HG03064 (cell line): ENCODE data around the gene DNAH7.

Experiments used
- ATAC-seq: cut with Tn5 transposase; IDR thresholded peaks from one replicate; pipeline ENCODE4 v1.9.1; 2021; ENCODE audit warnings: low read depth; ENCODE audit not compliant: unreplicated experiment

DNAH7 gene

DNA sequence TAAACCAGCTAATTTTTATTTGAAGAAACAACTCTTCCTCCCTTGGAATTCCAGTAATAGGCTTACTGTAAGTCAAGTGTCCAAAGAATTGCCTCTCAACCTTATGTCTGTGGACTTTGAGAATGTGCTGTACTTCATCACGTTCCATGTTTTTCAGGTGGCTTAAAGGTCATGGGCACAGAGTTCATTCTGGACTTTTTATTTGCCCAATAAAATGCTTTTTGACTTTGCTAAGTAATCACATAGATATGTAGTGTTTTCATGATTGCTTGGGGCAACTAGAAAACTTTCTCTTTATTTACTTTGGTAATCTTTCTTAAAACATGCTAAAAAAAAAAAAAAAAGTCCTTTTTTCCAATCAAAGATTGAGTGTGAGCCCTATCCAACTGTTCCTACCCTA, 10.4 kb upstream of the DNAH7 start:
- ATAC-seq: no peak

DNA sequence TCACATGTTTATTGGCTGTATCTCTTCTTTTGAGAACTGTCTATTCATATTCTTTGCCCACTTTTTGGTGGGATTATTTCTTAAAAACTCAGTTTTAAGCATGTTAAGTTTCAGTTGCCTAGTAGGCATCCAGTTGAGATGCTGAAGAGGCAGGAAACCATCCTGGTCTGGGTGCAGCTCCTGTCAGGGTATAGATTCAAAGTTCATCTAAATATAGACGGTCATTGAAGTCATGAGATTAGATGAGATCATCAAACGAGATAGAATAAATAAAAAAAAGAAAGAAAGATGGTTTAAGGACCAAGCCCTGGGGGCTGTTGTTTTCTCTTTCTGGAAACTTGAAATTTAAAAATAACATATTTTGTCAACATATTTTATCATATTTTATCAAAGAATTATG, 9.2 kb upstream of the DNAH7 start:
- ATAC-seq: no peak

DNA sequence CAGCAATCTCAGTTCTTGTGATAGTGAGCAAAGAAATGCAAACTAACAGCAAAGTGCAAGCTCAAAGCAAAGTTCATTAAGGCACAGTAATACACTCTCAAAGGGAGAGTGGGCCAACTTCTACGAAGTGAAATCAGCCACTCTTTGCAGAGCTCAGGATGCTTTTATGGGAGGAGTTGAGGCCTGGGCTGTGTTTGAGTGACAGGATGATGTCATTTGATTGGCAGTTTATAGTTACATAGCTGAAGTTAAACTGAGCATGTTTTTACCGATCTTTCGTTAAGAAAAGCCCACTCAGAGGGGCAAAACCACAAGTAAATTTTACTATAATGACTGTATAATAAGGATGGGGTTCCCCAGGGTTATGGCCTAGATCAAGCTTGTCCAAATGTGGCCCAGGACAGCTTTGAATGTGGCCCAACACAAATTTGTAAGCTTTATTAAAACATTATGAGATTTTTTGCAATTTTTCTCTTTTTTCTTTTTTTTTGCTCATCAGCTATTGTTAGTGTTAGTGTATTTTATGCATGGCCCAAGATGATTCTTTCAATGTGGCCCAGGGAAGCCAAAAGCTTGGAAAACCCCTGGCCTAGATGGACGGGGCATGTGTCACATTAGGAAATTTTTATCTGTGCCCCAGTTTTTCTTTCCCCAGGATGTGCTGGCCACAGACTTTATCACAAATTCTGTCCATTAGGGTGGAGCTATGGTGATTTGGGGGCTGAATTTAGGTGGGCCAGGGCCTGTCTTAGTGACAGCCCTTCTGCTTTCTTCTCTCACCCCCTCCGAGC, 8.3 kb upstream of the DNAH7 start:
- ATAC-seq: no peak

DNA sequence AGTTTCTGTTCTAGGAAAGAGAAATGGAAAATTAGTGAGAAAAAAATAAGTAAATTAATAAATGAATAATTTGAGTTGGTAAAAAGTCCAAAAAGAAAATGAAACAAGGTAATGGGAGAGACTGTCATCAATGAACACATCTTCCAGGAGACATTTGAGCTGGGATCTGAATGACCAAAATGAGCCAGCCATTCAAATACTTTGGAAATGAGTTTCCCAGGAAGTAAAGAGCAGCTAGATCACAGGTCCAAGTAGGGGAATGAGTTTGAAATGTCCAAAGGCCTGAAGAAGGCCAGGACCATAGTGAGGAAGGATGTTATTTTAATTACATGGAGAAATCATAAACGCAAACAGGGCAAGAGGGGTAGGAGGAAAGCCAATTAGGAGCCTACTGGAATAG, 6.6 kb upstream of the DNAH7 start:
- ATAC-seq: no peak

DNA sequence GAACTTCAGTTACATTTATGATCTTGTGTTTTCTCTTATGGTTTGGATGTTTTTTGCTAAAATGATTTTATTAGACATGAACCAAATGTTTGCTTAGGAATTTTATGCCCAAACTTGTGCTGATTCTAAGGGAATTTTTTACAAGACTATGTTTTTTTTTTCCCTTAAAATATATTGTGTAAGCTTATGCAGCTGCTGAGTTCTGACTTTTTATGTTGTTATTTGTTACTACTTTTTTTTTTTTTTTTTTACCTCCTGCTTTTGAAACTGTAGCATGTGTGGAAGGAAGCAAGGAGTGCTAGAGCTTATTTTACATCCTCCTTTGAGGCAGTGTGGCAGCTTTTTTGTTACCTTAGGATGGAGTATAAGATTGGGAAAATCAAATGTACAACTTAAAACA, 6.0 kb upstream of the DNAH7 start:
- no peak for ATAC-seq

DNA sequence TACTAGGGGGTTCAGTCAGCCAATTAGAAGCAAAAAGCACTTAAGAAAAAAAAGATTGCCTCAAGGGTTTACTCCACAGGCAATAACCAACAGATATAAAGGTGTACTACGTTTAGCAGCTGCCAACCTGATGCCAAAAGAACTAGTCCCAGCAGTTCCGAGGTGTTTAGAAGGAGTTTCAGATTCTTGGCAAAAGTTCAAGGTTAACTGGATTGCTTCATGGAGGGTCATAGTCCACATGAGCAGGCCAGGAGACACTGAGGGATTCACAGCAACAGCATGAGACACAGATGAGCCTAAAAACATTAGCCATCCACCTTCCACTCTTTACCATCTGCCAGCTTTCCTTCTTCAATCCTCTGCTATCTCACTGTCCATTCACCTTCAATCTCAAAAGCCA, 4.9 kb upstream of the DNAH7 start:
- ATAC-seq: no peak

DNA sequence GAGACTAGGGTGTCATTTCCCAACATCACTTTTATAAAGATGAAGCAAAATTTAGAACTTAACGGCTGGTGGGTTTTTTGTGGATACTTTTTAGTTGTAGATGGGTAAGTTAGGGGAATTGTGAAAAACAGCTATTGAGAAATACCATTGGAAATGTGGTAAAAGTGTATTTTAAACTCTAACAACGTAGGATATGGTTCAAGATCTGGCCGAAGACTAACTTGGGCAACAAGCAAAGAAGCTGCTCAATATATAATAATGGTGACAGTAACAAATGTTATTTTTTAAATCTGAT, 1.6 kb downstream of the DNAH7 start:
- no peak for ATAC-seq

DNA sequence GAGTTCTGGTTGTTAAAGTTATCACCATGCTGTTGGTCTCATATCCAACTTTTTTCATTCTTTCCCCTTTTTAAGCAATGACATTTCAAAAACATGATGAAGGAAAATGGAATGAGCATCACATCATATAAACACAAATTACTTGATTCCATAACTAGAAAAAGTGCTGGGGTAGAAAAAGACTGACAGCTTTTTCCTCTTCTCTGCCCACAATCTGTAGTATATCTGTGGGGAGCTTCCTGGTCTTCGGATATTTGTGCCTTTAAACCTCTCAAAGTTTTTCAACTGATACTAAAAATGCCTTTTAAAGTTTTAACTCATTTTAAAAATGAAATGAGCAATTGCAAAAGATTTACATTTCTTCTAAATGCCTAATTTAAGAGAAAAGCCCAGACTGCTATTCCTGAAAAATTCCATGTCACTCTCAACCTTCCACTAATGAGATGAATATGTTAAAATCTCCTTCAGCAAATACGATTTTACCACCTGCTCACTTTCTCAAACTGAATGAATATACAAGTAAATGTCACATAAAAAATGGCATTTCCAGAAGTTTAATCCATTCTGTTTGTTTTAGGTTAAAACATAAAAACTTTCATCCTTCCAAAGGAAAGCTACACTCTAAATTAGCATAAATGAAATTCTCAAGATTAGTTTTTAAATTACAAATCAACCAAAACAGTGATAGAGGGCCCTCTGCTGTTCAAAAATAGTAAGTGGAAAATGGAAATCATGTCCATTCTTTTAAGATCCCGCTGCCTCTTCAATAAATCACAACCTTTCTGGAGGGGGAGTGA, 2.1 kb downstream of the DNAH7 start:
- ATAC-seq: no peak

DNA sequence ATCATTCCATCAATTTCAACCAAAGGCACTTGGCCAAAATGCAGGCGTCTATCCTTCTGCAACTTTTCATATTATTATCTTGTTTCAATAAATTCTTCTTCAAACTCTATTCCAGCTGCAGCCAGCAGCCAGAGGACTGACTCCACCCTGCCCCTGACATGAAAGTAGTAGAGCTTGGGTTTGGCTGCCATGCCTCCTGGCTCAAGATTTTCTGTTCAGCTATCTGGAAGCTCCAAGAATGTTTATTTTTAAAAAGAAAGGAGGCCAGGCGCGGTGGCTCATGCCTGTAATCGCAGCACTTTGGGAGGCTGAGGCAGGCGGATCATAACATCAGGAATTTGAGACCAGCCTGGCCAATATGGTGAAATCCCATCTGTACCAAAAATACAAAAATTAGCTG, 4.9 kb downstream of the DNAH7 start:
- no peak for ATAC-seq

DNA sequence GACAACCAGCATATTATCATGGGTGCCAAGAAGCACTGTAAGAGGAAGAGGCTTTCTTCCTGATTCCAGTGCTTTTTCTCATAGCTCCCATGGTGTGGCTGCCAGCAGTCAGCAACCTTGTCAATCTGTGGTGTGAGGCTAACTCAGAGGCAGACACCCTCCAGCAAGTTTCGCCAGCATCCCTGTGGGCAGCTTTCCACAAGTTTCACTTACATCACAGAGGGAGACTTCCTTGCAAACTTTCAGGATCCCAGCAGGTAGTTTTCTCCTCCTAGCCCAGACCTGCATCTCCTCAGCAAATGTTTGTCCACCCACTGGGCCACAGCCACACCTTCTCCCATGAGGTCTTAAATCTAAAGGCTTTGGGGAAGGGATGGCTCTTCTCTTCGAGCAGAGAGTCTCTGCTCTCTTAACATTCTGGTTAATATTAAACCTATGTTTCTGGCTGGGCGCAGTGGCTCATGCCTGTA, 9.1 kb downstream of the DNAH7 start:
- no peak for ATAC-seq

DNA sequence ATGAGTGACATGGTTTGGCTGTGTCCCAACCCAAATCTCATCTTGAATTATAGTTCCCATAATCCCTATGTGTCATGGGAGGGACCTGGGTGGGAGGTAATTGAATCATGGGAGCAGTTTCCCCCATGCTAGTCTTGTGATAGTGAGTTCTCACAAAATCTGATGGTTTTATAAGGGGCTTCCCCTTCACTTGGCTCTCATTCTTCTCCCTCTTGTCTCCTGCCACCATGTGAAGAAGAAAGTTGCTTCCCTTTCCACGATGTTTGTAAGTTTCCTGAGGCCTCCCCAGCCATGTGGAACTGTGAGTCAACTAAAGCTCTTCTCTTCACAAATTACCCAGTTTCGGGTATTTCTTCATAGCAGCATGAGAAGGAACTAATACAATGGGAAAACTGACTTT, 14.0 kb downstream of the DNAH7 start:
- ATAC-seq: no peak

DNA sequence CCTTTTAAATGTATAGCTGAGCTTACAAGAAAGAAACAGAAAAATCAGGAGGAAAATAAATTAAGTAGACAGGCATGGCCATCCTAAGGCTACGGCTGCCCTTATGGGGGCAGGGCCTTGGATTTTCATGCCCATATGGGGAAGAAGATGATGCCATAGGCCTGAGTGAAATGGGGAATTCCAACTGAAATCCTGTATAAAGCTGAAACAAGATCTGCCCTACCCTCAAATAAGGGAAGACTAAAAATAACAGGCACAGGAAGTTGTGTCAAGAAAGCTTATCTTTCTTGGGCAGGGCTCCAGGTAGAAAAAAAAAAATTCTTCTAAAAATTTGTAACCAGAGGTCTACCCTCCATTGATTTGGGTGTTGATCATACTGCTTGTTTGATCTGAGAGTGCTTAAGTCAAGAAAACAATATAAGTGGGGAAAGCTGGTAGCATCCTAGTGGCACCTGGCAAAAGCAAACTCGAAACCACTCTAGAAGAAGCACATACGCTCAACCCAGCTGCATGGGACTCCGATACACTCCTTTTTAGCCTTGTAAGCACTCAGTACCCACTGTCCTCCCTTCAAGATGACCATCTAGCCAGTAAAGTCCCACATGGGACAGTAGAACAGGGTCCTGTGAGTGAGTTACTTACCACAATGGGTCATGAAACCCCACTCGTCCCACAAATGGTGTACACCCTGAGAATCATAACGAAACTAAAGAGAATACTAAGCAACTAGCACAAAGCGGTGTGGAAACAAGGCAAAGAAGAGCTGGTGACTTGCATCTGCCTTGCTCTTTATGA, 22.3 kb downstream of the DNAH7 start:
- ATAC-seq: peak; percentile 74

DNA sequence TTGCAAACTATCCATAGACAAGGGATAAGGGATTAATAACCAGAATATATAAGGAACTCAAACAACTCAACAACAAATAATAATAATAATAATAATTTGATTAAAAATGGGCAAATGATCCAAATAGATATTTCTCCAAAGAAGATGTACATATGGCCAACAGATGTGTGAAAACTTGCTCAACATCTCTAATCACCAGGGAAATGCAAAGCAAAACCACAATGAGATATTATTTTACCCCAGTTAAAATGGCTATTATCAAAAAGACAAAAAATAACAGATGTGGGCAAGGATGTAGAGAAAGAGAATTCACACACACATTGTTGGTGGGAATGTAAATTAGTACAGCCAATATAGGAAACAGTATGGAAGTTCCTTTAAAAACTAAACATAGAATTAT, 26.9 kb downstream of the DNAH7 start:
- no peak for ATAC-seq

DNA sequence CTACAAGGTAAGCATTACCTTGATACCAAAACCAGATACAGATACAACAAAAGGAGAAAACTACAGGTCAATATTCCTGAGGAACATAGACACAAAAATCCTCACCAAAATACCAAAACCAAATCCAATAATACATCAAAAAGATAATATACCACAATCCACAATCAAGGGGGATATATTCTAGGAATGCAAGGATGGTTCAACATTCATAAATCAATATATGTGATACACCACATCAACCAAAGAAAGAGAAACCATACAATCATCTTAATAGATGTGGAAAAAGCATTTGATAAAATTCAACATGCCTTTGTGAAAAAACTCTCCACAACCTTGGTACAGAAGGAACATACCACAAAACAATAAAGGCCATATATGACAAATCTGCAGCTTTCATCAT, 28.4 kb downstream of the DNAH7 start:
- no peak for ATAC-seq

DNA sequence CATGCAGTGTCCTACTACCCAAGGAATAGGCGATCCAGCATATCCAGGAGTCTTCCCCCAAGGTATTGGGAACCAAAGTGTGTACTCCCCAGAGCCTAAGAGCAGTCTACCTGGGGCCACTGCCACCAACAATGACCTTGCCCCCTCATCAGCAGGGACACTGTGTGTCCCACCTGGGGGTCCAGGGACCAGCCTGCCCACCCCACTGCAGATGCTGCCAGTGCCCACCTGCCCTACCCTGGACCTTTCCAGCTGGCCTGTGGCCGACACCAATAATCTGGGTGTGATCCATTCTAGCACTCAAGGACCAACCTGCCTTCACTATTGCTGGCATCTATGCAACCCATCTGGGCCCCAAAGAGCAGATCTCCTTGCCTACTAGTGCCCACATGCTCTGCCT, 32.2 kb downstream of the DNAH7 start:
- ATAC-seq: no peak

DNA sequence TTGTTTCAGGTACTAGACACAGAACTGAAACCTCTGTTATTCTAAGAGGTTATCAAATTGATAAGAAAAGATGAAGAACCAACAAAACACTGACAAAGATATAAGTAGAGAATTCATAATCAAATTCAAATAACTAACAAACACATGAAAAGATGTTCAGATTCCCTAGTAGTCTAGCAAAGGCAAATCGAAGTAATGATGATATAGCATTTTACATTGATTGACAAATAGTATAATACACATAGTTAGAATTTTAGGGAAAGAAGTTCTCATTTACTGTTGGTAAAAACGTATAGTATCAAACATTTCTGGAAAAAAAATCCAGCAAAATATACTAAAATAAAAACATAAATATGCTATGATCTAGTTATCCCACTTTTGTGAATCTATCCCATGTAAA, 50.6 kb downstream of the DNAH7 start:
- no peak for ATAC-seq

DNA sequence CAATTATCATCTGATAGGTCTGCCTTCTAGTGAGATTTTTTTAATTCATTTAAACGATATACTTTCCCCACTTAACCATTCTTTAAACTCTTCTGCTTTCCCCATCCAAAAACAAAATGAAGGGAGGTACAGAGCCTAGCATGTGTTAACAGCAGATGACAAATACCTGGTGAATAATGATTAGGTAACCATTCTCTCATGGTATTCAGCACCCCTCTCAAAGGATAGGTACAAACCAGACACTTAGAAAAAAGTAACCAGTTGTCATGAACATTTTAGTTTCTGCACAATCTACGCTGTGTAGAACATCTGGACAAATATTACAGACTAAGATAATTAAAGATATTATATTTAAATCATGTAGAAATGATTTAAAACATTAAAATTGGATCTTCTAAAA, 56.3 kb downstream of the DNAH7 start:
- ATAC-seq: no peak

DNA sequence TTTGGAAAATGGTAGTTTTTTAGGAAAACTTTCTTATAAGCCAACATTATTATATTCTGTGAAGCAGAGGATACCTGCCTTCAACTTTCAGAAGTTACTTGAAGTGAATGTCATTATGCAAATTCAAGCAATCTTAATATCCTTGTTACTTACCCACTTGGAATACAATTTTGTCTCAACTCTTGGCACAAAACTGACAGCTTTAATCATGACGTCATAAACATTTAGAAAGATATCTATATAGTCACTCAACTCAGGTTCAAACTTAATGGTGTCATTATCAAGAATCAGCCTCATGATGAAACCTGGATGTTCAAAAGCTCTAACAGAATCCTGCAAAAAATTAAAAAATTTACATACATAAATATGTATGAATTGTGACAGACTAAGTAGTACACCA, 68.1 kb downstream of the DNAH7 start:
- ATAC-seq: no peak

DNA sequence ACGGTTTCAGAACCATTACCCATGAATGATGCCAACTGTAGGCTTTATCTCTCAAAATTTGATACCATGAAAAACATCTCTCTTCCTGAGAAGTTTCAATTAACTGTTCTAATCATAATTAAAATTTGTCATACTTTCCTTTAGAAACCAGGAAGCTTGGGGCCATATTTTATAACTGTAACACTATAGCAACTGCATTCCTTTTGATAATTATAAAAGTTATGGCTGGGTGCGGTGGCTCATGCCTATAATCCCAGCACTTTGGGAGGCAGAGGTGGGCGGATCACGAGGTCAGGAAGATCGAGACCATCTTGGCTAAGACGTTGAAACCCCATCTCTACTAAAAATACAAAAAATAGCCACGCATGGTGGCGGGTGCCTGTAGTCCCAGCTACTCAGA, 70.6 kb downstream of the DNAH7 start:
- no peak for ATAC-seq

DNA sequence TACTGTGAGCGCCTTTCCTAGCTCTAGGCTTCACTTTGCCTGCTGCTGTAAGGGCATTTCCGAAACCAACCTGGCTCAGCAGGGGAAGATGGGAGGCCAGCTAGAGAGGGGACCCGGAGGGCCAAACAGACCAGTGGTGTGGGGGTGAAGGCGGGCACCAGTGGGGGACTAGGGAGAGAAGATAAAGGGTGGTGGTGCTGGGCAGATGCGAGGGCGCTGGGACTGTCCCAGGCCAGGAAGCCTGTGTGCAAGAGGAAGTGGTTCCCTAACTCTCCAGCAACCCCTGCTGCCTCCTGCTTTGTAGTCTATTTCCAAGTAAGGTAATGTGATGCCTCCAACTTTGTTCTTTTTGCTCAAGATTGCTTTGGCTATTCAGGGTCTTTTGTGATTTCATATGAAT, 73.1 kb downstream of the DNAH7 start:
- no peak for ATAC-seq

DNA sequence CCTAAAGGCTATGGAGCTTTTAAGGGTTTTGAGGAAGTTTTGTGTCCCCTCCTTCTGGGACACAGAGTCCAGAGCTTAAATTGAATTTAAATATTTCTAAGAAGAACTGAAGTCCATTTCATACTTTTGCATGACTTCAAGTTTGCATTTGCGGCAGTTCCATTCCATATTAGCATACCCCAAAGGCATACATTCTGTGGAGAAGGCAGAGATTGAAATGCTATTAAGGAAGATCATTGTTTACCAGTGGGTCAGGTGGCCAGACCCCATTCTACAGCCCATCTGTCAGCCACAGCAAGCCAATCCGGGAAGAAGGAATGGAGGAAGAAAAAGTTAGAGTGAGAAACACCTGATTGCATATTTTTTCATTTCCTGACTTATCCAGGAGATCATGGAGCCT, 75.0 kb downstream of the DNAH7 start:
- no peak for ATAC-seq

DNA sequence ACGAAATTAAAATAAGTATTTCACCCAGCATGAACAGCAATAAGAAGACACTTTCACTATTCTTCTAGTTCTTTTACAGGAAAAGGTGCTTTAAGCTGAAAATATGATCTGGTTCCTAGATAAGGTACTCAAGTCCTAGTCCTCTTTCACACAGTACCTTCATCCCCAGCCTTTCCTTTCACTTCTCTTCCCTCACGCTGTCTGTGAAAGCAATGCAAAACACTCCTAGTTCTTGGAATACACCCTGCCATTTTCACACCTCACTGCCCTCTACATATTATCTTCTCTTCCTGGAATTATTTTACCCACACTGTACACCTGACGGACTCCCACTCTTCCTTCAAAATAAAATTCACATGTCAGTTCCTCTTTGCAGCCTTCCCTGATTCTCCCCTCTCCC, 82.9 kb downstream of the DNAH7 start:
- no peak for ATAC-seq
